HG03575 (cell line): ENCODE results near the gene FAM107B.
"Not testable (repeated sequence)": the region's sequence is repeated elsewhere in the genome, so short reads cannot be mapped to it uniquely, and the experiment has no call there.

ENCODE experiments used
- ATAC-seq: cut with Tn5 transposase; IDR thresholded peaks from one replicate; pipeline ENCODE4 v1.9.1; 2021; ENCODE audit not compliant: unreplicated experiment, insufficient number of reproducible peaks, low FRiP score; ENCODE audit errors: extremely low read depth

The FAM107B gene

GRCh38 chr10:14674376-14675050 lies 100.2 kb downstream of the FAM107B start:
- ATAC-seq: no peak

GRCh38 chr10:14673189-14673861 lies 101.4 kb downstream of the FAM107B start:
- no peak for ATAC-seq

GRCh38 chr10:14671386-14671831 lies 103.3 kb downstream of the FAM107B start:
- ATAC-seq: no peak

GRCh38 chr10:14670551-14671240 lies 104.0 kb downstream of the FAM107B start:
- no peak for ATAC-seq

GRCh38 chr10:14669576-14669975 lies 105.1 kb downstream of the FAM107B start:
- ATAC-seq: no peak

- ATAC-seq: no peak
Measured at GRCh38 chr10:14667781-14668180, 106.9 kb downstream of the FAM107B start.

- ATAC-seq: no peak
Measured at GRCh38 chr10:14667280-14667679, 107.4 kb downstream of the FAM107B start.

- no peak for ATAC-seq
Measured at GRCh38 chr10:14665865-14666857, 108.5 kb downstream of the FAM107B start.

- no peak for ATAC-seq
Measured at GRCh38 chr10:14665304-14665703, 109.4 kb downstream of the FAM107B start.

GRCh38 chr10:14664345-14664744 lies 110.4 kb downstream of the FAM107B start:
- no peak for ATAC-seq

- no peak for ATAC-seq
Measured at GRCh38 chr10:14661818-14662217, 112.9 kb downstream of the FAM107B start.

- no peak for ATAC-seq
Measured at GRCh38 chr10:14660831-14661230, 113.9 kb downstream of the FAM107B start.

- ATAC-seq: peak; percentile 74
Measured at GRCh38 chr10:14659626-14660196, 115.0 kb downstream of the FAM107B start.

GRCh38 chr10:14659137-14659536 lies 115.6 kb downstream of the FAM107B start:
- not testable (repeated sequence) for ATAC-seq

- no peak for ATAC-seq
Measured at GRCh38 chr10:14658331-14659127, 116.2 kb downstream of the FAM107B start.

- ATAC-seq: no peak
Measured at GRCh38 chr10:14656052-14656730, 118.5 kb downstream of the FAM107B start.

GRCh38 chr10:14654821-14655382 lies 119.8 kb downstream of the FAM107B start:
- no peak for ATAC-seq
